ENCODE measurements around the gene USP7.
A peak's percentile ranks its signal among the peaks of the same experiment; 100 is the strongest.

USP7 gene

GRCh38 chr16:8964462-8964861 lies 756 bp upstream of the USP7 start:
- TF ChIP-seq CTCF (IDR thresholded peaks at IDR 0.05; ENCODE audit: low read depth, low read length, missing control alignments): no peak

GRCh38 chr16:8963010-8963820 lies 491 bp downstream of the USP7 start:
- TF ChIP-seq CTCF (IDR thresholded peaks at IDR 0.05; ENCODE audit: low read depth, low read length, missing control alignments): no peak
- no peak for DNase-seq (ENCODE audit: extremely low read depth, low read depth)
- peak overlapping the region; percentile 73 for H3K4me3 ChIP-seq (replicated peaks; ENCODE audit: low read depth, low read length)

More at GRCh38 chr16:8964462-8964861, 756 bp upstream of the USP7 start:
- H3K4me3 ChIP-seq (replicated peaks; ENCODE audit: low read depth, low read length): peak overlapping the region; percentile 50
- no peak for DNase-seq (ENCODE audit: extremely low read depth, low read depth)

GRCh38 chr16:8962393-8963009 lies 1.2 kb downstream of the USP7 start:
- no peak for DNase-seq (ENCODE audit: extremely low read depth, low read depth)
- peak overlapping the region; percentile 73 for H3K4me3 ChIP-seq (replicated peaks; ENCODE audit: low read depth, low read length)
- no peak for TF ChIP-seq CTCF (IDR thresholded peaks at IDR 0.05; ENCODE audit: low read depth, low read length, missing control alignments)

GRCh38 chr16:8961811-8962390 lies 1.8 kb downstream of the USP7 start:
- DNase-seq (ENCODE audit: extremely low read depth, low read depth): no peak
- H3K4me3 ChIP-seq (replicated peaks; ENCODE audit: low read depth, low read length): peak overlapping the region; percentile 73
- TF ChIP-seq CTCF (IDR thresholded peaks at IDR 0.05; ENCODE audit: low read depth, low read length, missing control alignments): no peak

- DNase-seq (ENCODE audit: extremely low read depth, low read depth): no peak
- no peak for TF ChIP-seq CTCF (IDR thresholded peaks at IDR 0.05; ENCODE audit: low read depth, low read length, missing control alignments)
- H3K4me3 ChIP-seq (replicated peaks; ENCODE audit: low read depth, low read length): peak overlapping the region; percentile 21
These were observed 3.0 kb downstream of the USP7 start for GRCh38 chr16:8960788-8961109.

GRCh38 chr16:8959921-8960787 lies 3.6 kb downstream of the USP7 start:
- DNase-seq (ENCODE audit: extremely low read depth, low read depth): no peak
- no peak for TF ChIP-seq CTCF (IDR thresholded peaks at IDR 0.05; ENCODE audit: low read depth, low read length, missing control alignments)
- H3K4me3 ChIP-seq (replicated peaks; ENCODE audit: low read depth, low read length): peak overlapping the region; percentile 21
